Activated naive CD4-positive, alpha-beta T cell treated with anti-CD3 and anti-CD28 coated beads for 36 hours (primary cell): Measurements from ENCODE around the gene ATG2B. TPM values are rescaled to one million over a fixed set of nuclear protein-coding genes. Genes with fewer than 3 reads are reported as not detected.
A peak's percentile ranks its signal among the peaks of the same experiment; 100 is the strongest.
"Not testable (repeated sequence)": the region's sequence is repeated elsewhere in the genome, so short reads cannot be mapped to it uniquely, and the experiment has no call there.

Experiments
- CTCF ChIA-PET: fragments of 350-600 bp; sonication (Branson Sonifier 250); formaldehyde crosslinking; loops from one replicate; lab custom pipeline; 2021; ENCODE audit warnings: antibody characterized with exemption; lab: Charles Lee
- DNase-seq: peaks from one replicate; pipeline ENCODE4 v3.0.0-alpha.2; 2020
- H3K27ac Mint-ChIP-seq: one replicate; pipeline ENCODE4 v1.8.0; 2021; ENCODE audit warnings: mild to moderate bottlenecking, mixed read lengths
- H3K27me3 Mint-ChIP-seq: one replicate; pipeline ENCODE4 v1.8.0; 2021; ENCODE audit warnings: low read depth, mixed read lengths
- H3K36me3 Mint-ChIP-seq: one replicate; pipeline ENCODE4 v1.8.0; 2021; ENCODE audit warnings: low read depth, mixed read lengths
- H3K4me1 Mint-ChIP-seq: one replicate; pipeline ENCODE4 v1.8.0; 2021; ENCODE audit warnings: low read depth, mixed read lengths
- H3K4me3 Mint-ChIP-seq: one replicate; pipeline ENCODE4 v1.8.0; 2021; ENCODE audit warnings: mild to moderate bottlenecking, moderate library complexity, mixed read lengths
- H3K9me3 Mint-ChIP-seq: one replicate; pipeline ENCODE4 v1.8.0; 2021; ENCODE audit warnings: mixed read lengths
- intact Hi-C: fragments of 100-400 bp; cut with micrococcal nuclease; formaldehyde crosslinking; loops from one replicate; pipeline ENCODE4 v1.15.1; 2023
- total RNA-seq, 2 experiments: library from RNA; stranded (reverse); gene quantifications; one replicate each; pipeline ENCODE4 v1.2.3, GENCODE V29; 2021

The ATG2B gene
- total RNA-seq, 2 experiments from 2014 or later: 12.8 to 15.3 TPM

DNA sequence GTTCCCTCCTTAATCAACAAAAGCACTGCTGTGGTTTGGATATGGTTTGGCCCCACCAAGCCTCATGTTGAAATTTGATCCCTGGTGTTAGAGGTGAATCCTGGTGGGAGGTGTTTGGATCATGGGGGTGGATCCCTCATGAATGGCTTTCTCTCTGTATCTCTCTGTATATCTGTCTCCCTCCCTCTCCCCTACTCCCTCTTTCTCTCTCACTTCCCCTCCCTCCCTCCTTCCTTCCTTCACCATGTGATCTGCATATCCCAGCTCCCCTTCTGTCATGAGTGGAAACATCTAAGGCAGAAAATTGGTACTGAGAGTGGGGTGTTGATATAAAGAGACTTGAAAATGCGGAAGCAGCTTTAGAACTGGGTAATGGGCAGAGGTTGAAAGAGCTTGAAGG, 5.4 kb upstream of the ATG2B start:
- intact Hi-C loops: loop anchor here (10.0 kb wide), 1 partner anchor 1214 kb away; the partner anchor contains the start of gene DICER1
- CTCF ChIA-PET: no interaction called here
- Mint-ChIP-seq H3K27ac (no peak overlapping the region), H3K9me3 (peaks cover 2% of the 10 kb centered on the region), H3K27me3 (no peaks in the 10 kb centered on the region), H3K4me3 (no peak overlapping the region), H3K36me3 (peaks cover 16% of the 10 kb centered on the region), H3K4me1 (peaks cover 39% of the 10 kb centered on the region)
- DNase-seq: no peak

DNA sequence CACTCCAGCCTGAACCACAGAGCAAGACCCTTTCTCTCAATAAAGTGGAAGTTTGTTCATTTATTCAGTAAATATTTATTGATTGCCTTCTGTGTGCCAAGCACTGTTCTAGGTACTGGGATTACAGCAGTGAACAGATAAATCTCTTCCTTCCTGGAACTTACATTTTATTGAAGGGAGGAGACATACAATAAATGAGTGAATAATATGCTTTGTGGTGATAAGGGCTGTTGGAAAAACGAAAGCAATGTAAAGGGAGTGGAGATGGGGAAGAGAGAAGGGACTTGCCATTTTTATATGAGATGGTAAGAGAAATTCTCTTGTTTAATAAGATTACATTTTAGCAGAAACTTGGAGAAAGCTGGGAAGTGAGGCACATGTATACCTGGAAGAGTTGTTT, 1.8 kb upstream of the ATG2B start:
- intact Hi-C loops: loop anchor here (5.0 to 10.0 kb wide), 2 partner anchors 57 to 1210 kb away; partner anchors contain the start of gene DICER1
- H3K27ac Mint-ChIP-seq: no peak overlapping the region
- CTCF ChIA-PET: no interaction called here
- peaks cover 16% of the 10 kb centered on the region for H3K36me3 Mint-ChIP-seq
- no peaks in the 10 kb centered on the region for H3K27me3 Mint-ChIP-seq
- DNase-seq: no peak
- peak overlapping the region; percentile 92 for H3K4me3 Mint-ChIP-seq
- H3K9me3 Mint-ChIP-seq: peaks cover 2% of the 10 kb centered on the region
- peaks cover 55% of the 10 kb centered on the region for H3K4me1 Mint-ChIP-seq

DNA sequence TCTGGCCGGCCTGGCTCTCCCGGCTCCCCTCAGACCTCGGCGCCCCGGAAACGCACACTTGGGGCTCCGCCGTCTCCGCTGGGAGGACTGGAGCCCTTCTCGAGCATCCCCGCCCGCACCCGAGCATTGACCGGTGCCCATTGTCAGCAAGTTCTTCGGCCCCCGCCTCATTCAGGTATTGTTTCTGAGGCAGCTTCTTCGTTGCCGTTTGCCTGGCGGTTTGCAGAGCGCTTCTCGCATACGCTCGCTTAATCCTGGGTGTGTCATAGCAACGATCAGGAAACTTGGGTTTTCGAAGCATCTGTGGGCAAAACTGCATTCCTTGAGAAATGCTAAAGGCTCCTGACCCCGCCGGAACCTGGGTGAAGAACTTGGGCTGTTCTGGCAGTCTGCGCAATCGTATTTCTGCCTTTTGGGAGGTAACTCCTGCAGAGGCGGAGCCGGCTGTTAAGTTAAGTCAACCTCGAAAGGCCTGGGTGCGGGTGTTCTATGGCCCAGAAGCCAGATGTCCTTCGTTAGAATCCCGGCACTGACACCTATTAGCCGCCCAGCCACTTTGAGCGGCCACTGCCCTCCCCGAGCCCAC, 703 bp upstream of the ATG2B start:
- H3K9me3 Mint-ChIP-seq: peaks cover 2% of the 10 kb centered on the region
- DNase-seq: peak; percentile 40
- intact Hi-C loops: loop anchor here (1.0 to 10.0 kb wide), 6 partner anchors 27 to 1209 kb away; partner anchors contain the start of genes DICER1, PAPOLA and VRK1
- CTCF ChIA-PET: interaction anchor here (0.7 kb wide), 1 partner anchor 21 kb away, joined by 3 read pairs; no protein-coding TSS in a partner anchor
- H3K36me3 Mint-ChIP-seq: peaks cover 12% of the 10 kb centered on the region
- peak overlapping the region; percentile 10 for H3K27ac Mint-ChIP-seq
- H3K27me3 Mint-ChIP-seq: no peaks in the 10 kb centered on the region
- peak overlapping the region; percentile 92 for H3K4me3 Mint-ChIP-seq
- peaks cover 59% of the 10 kb centered on the region for H3K4me1 Mint-ChIP-seq

DNA sequence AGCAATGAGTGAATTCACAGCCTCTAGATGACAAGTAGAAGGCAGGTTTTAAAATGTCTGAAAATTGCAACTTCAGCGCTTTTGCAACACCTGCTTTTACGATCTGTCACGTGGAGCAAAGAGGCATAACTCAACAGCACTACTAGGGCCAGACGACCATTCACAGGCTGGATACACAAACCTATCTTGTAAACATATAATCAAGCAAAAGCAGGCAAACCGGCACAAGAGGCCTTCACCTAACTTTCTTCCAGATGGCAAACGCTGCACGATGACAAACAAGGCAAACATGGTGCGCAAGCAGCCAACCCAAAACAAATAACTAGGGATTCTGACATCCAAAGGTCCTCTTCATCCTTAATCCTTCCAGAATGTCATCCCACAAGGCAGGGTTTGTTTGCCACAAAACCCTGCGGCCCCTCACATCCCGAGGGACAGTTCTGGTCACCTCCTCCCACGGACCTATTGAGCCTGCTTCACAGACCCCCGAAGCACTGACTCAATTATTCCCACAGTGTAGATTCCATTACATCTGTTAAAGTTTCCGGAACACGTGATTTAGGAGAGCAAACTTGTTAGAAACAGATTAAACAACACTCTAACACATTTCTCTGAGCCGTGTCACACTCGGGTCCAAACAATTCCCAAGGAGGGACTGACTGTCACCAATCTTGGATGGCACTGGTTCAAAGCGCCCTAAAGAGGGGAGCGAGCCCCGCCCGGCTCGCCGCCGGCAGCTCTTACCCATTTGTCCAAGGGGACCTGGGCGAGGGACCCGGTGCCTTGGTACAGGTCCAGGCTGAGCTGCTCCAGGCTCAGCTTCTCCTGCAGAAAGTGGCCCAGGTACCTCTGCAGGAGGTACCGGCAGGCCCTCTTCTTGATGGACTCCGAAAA, 823 bp downstream of the ATG2B start:
- peaks cover 55% of the 10 kb centered on the region for H3K4me1 Mint-ChIP-seq
- CTCF ChIA-PET: no interaction called here
- DNase-seq: peak; percentile 70
- H3K27me3 Mint-ChIP-seq: no peaks in the 10 kb centered on the region
- intact Hi-C loops: loop anchor here (2.0 to 10.0 kb wide), 3 partner anchors 60 to 1208 kb away; partner anchors contain the start of genes DICER1 and VRK1
- H3K4me3 Mint-ChIP-seq: peak overlapping the region; percentile 92
- H3K27ac Mint-ChIP-seq: peak overlapping the region; percentile 84
- no peaks in the 10 kb centered on the region for H3K9me3 Mint-ChIP-seq
- H3K36me3 Mint-ChIP-seq: peaks cover 9% of the 10 kb centered on the region

DNA sequence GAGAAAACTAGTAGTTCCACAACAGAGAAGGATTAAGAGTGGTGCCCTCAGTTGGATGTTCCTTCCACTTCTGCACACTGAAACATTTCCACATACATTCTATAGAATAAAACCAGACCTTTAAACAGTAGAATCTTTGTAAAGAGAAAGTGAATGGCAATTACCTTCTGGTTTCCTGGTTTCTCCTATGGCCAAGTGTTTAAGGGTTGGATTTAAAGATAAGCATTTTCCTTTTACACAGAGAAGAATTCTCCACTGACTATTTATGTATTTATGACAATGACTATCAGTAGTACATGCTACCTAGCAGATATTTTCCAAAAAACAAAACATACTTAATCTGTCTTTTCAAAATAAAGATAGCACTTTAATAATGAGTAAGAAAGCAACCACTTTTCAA, 3.2 kb downstream of the ATG2B start:
- H3K4me1 Mint-ChIP-seq: peaks cover 49% of the 10 kb centered on the region
- H3K27me3 Mint-ChIP-seq: no peaks in the 10 kb centered on the region
- CTCF ChIA-PET: no interaction called here
- no peak for DNase-seq
- H3K4me3 Mint-ChIP-seq: no peak overlapping the region
- H3K9me3 Mint-ChIP-seq: no peaks in the 10 kb centered on the region
- H3K27ac Mint-ChIP-seq: no peak overlapping the region
- H3K36me3 Mint-ChIP-seq: peaks cover 10% of the 10 kb centered on the region
- intact Hi-C loops: loop anchor here (5.0 to 10.0 kb wide), 2 partner anchors 62 to 1205 kb away; partner anchors contain the start of gene DICER1

DNA sequence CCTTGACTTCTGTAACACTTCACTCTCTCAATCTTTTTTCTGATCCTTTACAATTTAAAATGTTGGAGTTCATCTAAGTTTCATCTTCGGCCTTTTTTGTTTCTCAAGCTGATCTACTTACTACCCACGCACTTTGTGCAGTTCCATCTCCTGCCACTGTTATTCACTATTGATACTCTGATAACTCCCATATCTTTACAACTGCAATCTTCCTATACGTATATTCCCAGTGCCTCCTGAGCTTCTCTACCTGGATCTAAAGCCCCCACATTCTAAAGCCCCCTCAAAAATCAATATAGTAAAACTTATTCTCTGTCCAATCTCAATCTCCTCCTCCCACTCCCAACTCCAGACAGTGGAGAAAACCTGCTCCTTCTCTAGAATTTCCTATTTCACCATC, 5.9 kb downstream of the ATG2B start:
- CTCF ChIA-PET: no interaction called here
- Mint-ChIP-seq H3K9me3 (peaks cover 3% of the 10 kb centered on the region), H3K36me3 (peaks cover 17% of the 10 kb centered on the region), H3K4me1 (peaks cover 41% of the 10 kb centered on the region), H3K27ac (no peak overlapping the region), H3K4me3 (no peak overlapping the region), H3K27me3 (no peaks in the 10 kb centered on the region)
- intact Hi-C loops: no loop called here
- DNase-seq: no peak

DNA sequence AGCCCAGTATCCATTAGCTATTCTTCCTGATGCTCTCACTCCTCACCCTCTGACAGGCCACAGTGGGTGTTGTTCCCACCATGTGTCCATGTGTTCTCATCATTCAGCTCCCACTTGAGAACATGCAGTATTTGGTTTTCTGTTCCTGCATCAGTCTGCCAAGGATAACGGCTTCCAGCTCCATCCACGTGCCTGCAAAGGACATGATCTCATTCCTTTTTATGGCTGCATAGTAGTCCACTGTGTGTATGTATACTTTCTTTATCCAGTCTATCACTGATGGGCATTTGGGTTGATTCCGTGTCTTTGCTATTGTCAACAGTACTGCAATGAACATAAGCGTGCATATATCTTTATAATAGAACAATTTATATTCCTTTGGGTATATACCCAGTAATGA, 8.9 kb downstream of the ATG2B start:
- Mint-ChIP-seq H3K4me1 (peaks cover 23% of the 10 kb centered on the region), H3K36me3 (peaks cover 17% of the 10 kb centered on the region), H3K27ac (no peak overlapping the region), H3K9me3 (peaks cover 3% of the 10 kb centered on the region), H3K4me3 (no peak overlapping the region), H3K27me3 (no peaks in the 10 kb centered on the region)
- CTCF ChIA-PET: no interaction called here
- intact Hi-C loops: no loop called here
- no peak for DNase-seq

DNA sequence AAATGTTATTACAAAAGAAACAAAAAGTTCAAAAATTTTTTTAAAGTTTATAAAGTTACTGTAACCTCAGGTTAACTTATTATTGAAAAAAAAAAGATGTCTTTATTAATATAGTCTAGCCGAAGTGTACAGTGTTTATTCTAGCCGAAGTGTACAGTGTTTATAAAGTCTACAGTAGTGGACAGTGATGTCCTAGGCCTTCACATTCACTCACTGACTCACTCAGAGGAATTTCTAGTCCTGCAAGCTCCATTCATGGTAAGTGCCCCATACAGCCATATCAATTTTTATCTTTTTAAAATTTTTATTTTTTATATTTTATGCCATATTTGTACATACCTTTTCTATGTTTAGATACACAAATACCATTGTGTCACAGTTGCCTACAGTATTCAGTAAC, 10.4 kb downstream of the ATG2B start:
- CTCF ChIA-PET: interaction anchor here (0.6 kb wide), 1 partner anchor 29 kb away, joined by 5 read pairs; no protein-coding TSS in a partner anchor
- Mint-ChIP-seq H3K9me3 (peaks cover 3% of the 10 kb centered on the region), H3K4me1 (peaks cover 22% of the 10 kb centered on the region), H3K4me3 (no peak overlapping the region), H3K36me3 (peaks cover 16% of the 10 kb centered on the region), H3K27ac (no peak overlapping the region), H3K27me3 (no peaks in the 10 kb centered on the region)
- no peak for DNase-seq
- intact Hi-C loops: no loop called here

DNA sequence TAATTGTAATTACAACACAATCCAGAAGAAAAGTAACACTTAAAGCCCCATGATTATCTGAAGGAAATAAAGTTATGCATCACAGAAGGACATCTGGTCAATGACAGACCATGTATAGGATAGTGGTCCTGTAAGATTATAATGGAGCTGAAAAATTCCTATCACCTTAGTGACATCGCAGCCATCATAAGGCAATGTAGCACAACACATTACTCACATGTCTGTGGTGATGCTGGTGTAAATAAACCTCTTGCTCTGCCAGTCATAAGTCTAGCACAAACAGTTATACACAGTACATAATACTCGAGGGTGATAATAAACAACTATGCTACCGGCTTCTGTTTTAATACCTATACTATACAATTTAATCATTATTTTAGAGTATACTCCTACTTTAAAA, 11.2 kb downstream of the ATG2B start:
- Mint-ChIP-seq H3K27ac (no peak overlapping the region), H3K4me3 (no peak overlapping the region), H3K9me3 (peaks cover 3% of the 10 kb centered on the region), H3K36me3 (peaks cover 16% of the 10 kb centered on the region), H3K27me3 (no peaks in the 10 kb centered on the region), H3K4me1 (peaks cover 20% of the 10 kb centered on the region)
- CTCF ChIA-PET: no interaction called here
- DNase-seq: no peak
- intact Hi-C loops: no loop called here

DNA sequence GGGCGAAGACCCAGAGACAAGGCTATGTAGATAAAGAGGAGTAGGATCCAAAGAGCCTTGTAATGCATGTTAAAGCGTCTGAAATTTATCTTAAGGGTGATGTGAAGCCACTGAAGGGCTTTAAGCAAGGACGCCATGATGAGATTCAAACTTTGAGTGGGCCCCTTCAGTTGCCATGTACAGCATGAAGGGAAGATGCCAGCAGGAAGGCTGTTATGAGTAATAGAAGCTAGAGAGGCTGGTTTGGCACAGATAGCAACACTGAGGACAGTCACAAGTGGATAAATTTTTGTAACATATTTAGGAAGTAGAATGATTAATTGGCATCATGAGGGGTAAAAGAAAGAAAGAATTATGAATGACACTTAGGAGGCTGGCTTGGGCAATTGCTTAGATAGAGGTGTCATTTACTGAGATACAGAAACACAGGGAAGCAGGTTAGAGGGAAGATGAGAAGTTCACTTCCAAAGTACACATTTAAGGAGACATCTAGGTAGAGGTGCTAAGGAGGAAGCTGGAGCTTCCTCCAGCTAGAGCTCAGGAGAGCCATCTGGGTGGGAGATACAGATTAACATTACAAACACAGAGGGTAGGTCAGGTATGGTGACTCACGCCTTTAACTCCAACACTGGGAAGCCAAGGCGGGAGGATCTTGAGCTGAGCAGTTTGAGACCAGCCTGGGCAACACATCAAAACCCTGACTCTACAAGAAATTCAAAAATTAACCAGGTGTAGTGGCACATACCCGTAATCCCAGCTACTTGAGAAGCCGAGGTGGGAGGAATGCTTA, 13.7 kb downstream of the ATG2B start:
- CTCF ChIA-PET: interaction anchor here (1.1 kb wide), 1 partner anchor 22 kb away, joined by 3 read pairs; no protein-coding TSS in a partner anchor
- peak; percentile 9 for DNase-seq

DNA sequence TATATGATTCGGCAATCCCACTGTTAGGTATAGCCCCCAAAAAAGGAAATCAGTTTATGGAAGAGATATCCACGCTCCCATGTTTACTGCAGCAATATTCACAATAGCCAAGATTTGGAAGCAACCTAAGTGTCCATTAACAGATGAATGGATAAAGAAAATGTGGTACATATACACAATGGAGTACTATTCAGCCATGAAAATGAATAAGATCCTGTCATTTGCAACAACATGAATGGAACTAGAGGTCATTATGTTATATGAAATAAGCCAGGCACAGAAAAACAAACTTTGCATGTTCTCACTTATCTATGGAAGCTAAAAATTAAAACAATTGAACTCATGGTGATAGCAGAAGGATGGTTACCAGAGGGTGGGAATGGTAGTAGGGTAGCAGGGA, 15.2 kb downstream of the ATG2B start:
- DNase-seq, H3K27me3 Mint-ChIP-seq, intact Hi-C loops, H3K9me3 Mint-ChIP-seq, H3K27ac Mint-ChIP-seq, CTCF ChIA-PET, H3K4me3 Mint-ChIP-seq: not testable (repeated sequence)
- peaks cover 16% of the 10 kb centered on the region for H3K4me1 Mint-ChIP-seq
- H3K36me3 Mint-ChIP-seq: peaks cover 11% of the 10 kb centered on the region

More for the DNA sequence above, 13.7 kb downstream of the ATG2B start:
- Mint-ChIP-seq H3K27ac (no peak overlapping the region), H3K9me3 (peaks cover under 1% of the 10 kb centered on the region), H3K4me1 (peaks cover 16% of the 10 kb centered on the region), H3K4me3 (no peak overlapping the region), H3K36me3 (peaks cover 16% of the 10 kb centered on the region), H3K27me3 (no peaks in the 10 kb centered on the region)
- intact Hi-C loops: no loop called here

DNA sequence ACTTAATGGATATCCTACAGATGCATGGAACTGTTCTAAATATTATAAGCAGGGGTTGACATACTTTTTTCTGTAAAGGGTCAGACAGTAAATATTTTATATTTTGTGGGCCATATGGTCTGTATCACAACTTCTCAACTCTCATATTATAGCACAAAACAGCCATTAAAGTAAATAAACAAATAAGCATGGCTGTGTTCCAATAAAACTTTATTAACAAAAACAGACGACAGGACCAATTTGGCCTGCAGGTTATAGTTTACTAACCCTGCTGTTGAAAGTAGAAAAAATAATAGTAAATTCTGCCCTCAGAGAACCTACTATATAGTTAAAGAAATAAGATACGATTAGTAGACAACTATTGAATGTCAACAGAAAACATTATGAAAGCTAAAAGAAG, 17.5 kb downstream of the ATG2B start:
- Mint-ChIP-seq H3K9me3 (no peaks in the 10 kb centered on the region), H3K27me3 (no peaks in the 10 kb centered on the region), H3K36me3 (peaks cover 17% of the 10 kb centered on the region), H3K4me3 (no peak overlapping the region), H3K4me1 (peaks cover 14% of the 10 kb centered on the region), H3K27ac (no peak overlapping the region)
- DNase-seq: no peak
- intact Hi-C loops: no loop called here
- CTCF ChIA-PET: no interaction called here
